G401.6 (cell line): ENCODE measurements around the gene IL17RD.

Source experiments
- FAIRE-seq: peaks from 2 replicates; lab custom pipeline; 2012; peaks lifted over from hg19 to GRCh38; lab: Jason Lieb, UNC

The IL17RD gene

DNA sequence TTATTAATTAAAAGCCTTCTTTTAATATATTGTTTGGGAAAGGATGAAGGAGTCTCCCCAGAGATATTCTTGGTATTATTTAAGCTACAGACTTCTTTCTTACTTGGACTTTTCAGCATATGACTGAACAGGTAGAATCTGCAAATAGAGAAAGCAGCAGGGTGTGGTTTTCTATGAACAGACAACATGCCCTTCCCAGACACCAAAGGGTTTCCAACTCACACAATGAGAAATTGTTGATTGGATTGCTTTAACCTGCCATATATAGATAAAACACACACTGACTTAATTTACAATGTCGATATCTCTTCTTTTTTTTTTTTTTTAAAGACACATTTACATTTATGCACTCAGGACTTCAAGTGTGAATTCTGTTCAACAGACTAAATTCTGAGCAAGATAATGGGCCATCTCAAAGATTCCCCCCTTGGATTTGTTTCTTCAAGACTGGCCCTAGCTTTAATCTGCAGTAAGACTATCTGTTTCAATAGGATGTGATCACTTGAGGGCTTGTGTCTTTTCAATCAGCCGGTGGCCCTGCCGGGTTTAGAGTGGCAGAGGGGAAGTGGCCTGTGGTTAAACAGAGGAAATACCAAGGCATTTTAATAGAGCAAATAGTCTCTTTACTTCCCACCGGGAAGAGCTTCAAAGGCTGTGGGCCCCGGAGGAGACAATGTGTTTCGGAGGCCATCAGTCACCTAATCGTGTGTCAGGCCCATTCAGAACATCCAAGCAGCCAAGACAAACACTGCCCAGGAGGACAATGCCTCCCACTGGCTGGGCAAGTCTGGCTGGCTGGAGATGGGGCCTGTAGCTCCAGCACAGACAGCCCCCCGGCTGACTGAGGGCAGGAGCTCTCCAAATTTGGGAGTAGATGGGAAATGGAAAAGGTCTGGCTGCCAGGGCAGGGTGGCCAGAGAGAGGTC lies 6.1 kb downstream of the IL17RD start:
- FAIRE-seq = no peak

DNA sequence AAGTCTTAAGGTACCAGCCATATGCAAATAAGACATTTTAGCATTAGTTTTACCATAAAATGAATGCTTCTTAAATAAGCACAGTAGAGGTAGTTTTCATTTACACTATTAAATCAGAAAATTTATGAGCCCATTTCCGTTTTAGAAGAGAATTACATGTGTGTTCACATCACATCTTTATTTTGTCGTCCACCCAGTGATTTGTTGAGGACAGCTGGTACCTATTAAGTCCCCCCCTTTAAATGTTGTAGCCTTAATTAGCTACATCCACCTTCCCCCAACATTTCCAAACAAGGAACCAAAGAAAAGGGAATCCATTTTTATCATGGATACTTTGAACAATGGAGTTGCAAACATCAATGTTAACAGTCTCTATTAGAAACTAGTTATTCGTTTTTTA lies 6.8 kb downstream of the IL17RD start:
- no peak for FAIRE-seq

DNA sequence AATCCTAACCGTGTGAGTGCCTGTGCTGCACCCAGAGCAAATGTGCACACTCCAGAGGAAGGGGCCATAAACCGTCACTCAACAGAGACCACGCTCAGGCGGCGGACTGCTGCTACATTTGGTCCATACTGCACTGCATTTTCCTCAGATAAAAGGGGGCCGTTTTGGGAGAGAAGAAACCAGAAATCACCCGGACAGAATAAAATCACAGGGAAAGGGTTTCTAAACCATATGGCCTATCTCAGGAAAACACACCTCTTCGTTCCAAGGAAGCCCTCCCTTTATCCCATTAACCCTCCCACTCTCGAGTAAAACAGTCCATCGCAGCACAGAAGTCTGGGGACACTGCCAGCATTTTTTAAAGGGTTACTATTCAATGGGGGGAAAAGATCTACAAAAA lies 7.6 kb downstream of the IL17RD start:
- peak; percentile 92 for FAIRE-seq

DNA sequence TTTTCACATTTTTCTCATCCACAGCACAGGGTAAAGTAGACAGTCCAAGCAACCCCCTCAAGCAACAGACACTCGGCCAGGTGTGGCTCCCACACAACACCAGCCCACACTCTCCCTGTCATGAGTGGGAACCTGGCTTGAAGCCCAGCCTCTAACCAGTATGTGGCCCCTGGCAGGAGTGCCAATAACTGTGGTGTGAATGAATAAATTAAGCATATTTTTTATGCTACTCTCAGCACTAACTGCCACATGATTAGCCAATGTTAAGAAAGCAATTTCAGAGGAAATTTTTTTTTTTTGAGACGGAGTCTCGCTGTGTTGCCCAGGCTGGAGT lies 9.9 kb downstream of the IL17RD start:
- FAIRE-seq = no peak

DNA sequence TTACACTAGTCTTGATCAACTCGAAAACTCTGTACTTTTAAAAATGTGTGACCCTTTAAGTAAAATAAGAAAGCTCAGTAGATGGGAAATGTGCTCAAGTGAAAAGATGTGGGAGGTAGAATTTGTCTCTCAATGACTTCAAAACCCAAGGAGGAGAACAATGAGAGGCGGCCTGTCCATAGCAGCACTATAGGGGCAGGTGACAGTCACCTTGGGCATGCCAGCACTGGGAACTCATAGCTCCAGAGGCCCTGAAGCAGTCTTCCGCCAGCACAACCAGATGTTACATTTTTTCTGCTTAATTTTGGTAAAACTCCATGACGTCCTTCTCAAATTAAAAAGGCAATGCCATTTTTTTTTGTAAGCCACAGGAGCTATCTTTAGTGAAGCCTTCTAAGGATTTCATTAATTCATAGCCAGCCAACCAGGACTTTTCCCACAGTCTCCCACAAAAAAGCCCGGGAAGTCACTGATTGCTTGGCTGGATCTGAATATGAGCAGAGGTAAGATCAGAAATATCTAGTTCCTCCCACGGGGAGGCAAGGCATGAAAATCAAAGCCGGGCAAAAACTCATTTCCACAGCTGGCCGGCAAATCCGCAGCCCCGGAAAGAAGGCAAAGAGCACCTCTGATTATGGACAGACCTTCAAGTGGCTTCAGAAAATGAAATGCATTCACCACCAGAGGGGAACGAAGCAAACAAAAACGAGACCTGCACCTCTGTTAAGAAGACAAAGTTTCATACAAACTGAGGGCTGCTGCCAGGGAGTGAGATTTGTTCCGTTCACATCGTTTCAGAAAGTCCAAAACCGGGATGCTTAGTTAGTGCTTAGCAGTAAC lies 10.5 kb downstream of the IL17RD start:
- peak; percentile 83 for FAIRE-seq

DNA sequence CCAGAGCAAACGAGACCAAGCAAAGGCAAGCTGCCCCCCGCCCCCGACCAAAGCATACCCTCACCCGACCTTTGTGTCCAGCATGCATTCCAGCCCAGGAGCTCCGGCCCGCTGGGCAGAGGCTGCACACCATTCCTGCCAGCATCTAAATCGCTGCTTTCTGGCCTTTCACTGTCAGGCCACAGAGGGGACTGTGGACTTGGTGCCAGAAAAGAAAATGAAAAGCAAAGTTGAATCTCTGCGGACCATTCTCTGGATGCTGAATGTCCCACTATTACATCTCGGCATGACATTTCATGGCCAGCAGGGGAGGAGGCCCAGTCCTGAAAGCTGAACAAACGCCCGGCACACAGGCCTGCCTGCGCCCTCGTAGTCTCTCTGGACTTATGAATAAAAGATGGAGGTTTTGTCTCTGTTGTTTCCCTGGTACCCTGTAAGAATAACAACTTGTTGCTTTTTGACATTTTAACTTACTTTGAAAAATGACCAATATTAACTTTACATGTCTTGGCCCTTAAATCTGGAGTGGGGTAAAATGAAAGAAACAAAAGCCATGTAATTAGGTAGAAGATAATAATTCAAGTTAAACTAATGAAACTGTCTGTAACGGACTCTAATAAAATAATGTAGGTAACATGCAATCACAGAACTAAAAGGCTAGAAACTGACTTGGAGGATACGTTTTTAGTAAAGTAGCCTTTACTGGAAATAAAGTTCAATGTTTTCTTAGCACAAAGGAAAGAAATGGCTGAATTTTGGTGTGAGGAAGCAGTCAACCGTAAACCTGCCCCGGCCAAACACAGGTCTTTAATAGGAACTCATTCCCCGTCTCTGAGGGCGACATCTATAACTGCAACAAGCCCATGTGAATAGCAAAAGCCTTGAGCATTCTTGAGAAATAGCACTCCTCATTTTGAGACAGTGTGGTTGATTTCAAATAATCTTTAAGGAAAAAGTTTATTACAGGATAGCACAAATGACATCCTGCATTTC lies 12.7 kb downstream of the IL17RD start:
- FAIRE-seq = peak; percentile 88

DNA sequence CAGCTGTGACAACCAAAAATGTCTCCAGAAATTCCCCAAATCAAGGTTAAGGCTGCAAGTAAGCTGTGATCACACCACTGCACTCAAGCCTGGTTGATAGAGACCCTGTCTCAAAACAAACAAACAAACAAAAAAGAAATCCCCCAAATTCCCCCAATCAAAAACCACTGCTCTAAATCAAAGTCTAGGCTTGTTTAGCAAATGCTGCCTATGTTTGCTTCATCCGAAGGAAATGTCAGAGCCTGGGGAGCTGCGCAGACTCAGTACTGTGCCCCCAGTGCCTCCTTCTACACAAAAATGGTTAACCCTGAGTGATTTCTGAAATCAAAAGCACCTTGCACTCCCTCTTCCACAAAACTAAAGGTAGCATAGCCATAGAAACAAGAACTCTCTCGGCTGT lies 13.4 kb downstream of the IL17RD start:
- peak; percentile 6 for FAIRE-seq

DNA sequence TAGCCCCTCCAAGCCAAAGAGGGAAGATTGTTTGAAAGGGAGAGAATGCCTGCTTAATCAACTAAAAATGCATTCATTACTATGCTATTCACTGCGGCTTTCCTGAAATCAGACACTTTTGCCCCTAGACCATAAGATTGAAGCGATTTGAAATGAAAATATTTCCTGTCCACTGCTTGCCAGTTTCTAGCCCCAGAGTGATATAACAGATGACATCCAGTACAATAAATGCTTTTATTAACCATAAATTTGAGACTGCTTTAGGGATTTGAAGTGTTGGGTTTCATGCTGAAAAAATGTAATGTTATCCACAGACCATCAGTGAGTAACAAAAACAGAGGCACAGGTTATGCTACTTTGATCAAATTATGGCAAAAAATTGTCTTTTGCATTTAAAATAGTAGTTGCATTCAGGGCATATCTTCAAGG lies 14.1 kb downstream of the IL17RD start:
- FAIRE-seq = peak; percentile 52

DNA sequence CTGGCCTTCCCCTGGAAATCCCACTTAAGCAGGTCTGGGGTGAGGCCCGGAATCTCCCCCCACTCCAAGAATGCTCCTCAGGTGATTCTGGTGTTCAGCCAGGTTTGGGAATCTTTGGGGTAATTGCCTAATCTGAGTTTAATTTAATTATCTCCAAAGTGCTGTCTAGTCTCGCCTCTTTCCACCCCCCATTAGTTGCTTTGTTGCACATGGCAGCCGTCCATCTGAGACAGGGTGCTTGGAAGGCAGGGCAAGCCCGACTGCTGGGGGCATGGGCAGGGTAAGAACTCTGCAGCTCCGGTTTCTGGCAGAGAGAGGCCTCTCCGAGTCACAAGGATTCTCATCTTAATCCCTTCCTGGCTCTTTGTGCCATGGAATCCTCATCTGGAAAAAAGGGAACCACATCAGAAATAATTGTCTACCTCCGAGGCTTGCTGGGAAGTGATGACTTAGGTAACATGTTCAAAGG lies 15.0 kb downstream of the IL17RD start:
- FAIRE-seq = no peak

DNA sequence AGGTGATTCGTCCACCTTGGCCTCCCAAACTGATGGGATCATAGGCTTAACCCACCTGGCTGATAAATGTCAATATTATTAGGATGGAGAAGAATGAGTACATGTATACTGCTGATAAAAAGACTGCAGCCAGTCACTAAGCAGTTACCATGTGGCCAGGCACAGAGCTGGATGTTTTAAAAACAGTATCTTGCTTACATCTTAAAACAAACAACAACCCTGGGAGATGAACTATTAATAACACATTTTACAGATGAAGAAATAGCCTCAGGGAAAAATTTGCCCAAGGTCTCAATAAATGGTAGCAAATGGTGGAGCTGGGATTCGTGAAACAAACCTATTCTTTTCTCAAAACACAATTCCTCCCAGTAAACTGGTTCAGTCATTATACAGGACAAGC lies 18.1 kb downstream of the IL17RD start:
- no peak for FAIRE-seq

DNA sequence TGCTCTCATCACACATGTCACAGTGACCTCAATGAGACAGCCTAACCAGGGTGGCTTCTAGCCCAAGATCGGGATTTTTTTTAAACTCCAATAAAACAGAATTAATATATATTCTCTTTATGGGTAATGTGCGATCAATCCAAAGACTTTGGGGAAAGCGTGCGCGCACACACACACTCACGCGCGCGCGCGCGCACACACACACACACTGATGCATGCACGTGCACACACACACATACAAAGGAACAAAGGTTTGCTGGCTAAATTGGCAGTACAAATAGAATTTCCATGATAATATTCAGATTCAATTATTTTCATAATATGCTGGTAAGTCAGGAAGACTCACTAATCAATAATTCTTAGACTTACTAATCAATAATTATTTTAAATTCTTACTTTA lies 19.3 kb downstream of the IL17RD start:
- no peak for FAIRE-seq

DNA sequence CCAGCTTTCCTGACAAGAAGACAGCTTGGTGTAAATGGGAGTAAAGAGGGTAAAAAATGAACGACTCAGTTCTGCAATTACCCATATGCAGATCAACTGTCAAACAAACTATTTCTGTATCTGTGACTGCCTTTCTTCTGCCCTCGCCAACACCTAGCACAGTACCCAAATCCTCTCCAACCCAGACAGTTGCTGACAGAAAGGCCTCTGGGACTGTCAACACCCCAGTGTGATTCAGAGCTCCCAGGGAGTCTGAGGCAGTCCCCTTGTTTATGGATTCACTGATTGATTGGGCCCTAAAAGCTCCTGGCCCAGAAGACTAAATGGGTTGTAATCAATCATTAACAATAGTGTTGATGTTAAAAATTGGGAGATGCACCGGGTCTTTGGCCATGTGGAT lies 20.2 kb downstream of the IL17RD start:
- no peak for FAIRE-seq

DNA sequence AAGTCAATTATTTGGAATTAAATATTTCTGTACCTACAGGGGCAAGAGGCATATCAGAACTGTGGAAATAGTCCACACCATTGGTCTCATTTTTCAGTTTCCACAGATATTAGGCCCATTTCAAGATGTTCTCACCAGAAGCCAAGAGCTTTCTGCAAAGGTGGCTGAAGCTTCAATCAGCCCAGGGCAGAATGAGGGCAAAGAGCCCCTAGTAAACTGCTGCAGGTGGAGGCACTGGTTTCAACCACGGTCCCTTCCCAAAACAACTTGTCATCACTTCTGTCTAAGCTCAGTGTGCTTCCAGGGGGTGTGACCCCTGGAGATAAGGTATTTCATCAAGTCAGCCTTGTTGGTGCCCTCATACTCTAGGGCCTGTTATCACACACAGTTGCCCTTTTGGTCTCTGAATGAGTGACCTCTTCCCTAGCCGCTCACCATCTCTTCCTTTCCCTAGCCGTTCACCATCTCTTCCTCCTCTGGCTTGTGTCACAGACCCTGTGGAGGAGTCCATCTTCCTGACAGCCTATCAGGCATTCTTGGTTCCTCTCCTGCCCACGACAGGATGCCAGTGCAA lies 21.2 kb downstream of the IL17RD start:
- no peak for FAIRE-seq

DNA sequence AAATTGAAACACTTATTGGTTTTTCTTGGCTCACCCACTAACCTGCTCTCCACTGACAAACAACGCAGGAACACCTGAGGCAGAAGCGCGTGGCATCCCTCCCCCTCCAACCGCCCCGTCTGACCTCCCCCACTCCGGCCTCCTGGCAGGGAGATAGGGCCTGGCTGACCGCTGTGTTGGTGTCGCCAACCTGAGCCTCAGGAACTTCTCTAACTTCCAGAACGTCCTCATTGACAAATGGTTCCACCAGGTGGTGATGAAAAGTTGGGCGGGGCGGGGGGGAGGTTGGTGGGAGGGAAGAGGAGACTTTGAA lies 22.8 kb downstream of the IL17RD start:
- FAIRE-seq = no peak

DNA sequence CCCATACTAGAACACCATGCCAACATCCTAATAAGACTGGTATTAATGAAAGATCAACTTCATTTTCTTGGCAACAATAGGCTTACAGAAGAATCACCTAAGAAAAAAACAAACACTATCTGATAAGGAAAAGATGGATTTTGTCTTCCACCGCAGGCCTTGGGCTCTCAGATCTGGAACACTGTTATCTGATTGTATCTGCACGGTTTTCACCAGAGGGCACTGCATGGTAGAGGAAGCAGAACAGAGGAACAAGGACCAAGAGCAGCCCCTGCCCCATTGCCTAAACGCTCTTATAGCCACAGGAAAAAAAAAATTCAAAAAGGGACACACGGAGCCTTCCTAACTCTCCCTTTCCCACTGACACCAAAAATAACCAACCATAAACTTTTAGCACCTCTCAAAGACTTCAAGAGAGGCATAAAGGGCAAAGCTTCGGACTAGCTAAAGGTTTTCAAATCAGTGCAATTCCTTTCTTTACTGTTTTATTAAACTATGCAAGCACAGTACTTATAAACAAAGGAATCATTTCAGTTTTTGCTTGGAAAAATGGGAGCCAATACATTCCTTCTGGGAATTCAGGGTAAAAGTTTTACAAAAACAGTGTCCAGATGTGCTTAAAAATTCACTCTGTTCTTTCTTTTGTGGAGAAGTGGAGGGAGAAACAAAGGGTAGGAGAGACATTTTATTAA lies 23.3 kb downstream of the IL17RD start:
- peak; percentile 11 for FAIRE-seq

DNA sequence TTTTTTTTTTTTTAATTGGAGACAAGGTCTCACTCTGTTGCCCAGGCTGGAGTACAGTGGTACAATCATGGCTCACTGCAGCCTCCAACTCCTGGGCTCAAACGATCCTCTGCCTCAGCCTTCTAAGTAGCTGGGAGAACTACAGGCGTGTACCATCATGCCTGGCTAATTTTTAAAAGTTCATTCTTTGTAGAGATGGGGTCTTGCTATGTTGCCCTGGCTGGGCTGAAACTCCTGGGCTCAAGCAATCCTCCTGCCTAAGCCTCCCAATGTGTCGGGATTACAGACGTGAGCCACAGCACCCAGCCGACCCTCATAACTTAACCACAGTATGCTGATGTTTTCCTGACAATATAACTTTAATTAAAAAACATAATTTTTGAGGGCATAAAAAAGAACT lies 24.3 kb downstream of the IL17RD start:
- no peak for FAIRE-seq

DNA sequence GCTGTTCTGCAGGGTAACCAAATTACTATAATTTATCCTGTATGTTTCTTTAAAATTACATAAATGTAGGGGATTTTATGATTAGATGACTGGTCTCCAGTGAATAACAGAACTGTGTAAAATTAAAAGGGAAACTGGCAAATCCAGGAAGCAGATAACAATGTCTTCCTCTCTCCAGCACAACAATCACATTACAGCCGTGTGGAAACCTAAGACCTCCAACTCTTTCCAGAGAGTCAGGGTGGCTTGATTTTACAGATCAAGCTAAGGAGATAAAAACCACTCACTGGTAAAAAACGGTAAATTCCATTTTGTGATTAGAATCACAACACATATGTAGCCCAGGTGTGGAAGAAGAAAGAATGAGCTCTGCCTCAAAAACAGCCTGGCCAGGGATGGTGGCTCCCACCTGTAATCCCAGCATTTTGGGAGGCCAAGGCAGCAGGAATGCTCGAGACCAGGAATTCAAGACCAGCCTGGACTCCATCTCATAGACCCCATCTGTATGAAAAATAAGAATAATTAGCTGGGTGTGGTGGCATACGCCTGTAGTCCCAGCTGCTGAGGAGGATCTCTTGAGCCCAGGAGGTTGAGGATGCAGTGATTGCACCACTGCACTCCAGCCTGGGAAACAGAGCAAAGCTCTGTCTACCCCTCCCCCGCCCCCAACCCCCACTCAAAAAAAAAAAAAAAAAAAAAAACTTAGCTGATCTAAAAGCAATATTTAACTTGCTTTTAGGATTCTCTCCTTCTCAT lies 29.0 kb downstream of the IL17RD start:
- no peak for FAIRE-seq

DNA sequence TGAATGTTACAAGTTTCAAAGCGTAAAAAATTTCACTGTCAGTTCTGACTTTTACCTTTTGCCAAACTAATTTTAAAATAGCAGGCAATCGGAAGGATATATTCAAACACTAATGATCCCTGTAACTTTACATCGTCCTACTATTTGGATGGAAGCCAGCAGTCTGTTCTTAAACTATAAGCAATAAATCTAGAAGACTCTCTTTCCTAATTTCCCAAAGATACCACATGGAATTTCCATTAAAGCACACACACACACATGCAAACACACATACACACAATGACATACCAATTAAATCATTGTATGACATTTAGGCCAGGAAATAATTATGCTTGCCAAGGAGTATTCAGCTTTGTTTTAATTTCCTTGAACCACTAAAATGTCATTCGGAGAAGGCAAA lies 32.0 kb downstream of the IL17RD start:
- FAIRE-seq = no peak

DNA sequence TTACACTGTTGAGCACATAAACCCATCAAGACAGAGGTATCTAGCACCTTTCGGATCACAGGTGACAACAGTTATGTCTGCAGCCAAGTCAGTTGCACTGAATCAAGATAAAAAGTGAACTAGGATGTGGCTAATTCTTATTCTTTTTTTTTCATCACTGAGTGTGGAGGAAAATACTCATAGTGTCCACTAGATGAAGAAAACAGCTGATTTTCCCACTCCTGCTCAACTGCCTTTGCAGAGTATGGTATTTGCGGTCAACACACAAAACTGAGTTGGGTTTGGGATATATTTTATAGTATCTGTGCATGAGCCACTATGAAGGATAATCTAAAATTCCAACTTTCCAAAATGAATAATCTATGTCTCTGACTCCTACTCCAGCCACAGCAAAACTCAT lies 32.5 kb downstream of the IL17RD start:
- peak; percentile 45 for FAIRE-seq

DNA sequence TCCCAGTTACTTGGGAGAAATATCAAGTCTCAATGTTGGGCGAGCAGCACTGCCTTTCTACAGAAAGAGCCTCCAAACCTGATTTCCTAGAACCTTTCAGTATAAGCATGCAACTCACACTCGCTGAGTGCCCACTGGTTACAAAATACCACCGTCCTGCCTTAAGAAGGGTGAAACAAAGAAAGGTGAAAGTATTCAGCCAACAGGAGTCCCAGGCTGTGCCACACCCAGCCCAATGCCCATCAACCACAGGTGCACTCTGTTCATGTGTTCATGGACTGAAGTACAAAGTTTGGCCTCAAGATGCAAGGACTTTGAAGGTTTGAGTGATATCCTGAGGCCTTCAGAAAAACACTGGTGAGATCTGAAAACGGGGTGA lies 34.0 kb downstream of the IL17RD start:
- FAIRE-seq = no peak
